GM19193 (cell line): Measurements from ENCODE around the gene BRSK2.

ENCODE experiments used
- POLR2A ChIP-seq: IDR thresholded peaks from 4 replicates; pipeline ENCODE4 v1.6.1; 2011; ENCODE audit not compliant: insufficient read depth, insufficient read length; ENCODE audit errors: extremely low read depth

Gene BRSK2

DNA sequence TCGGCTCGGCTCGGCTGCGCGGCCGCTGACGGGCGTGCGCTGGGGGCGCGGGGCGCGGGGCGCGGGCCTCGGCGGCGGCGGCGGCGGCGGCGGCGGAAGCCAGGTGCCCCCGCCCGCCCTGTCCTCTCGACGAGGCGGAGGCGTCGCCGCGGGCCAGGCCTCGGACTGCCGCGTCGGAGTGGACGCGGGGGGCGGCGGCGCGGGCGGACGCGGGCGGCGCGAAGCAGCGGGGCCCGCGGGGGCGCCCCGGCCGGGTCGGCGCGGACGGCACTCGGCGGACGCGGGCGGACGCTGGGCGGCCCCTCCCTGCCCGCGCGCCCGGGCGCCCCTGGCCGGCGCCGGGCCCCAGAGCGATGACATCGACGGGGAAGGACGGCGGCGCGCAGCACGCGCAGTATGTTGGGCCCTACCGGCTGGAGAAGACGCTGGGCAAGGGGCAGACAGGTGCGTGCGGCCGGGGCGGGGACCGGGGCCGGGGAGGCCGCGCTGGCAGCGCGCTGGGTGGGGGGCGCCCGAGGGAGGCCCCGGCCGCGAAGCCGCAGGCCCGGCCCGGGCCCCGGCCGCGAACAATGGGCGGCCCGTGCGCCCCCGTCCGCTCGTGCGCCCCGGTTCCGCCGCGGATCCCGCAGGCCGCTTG lies at the start of gene BRSK2:
TSS of gene BRSK2 (plus strand) at position 3 of the 637 bp plus-strand sequence. CDS start at position 354, 351 bp downstream.
- TF ChIP-seq POLR2A, result no peak

DNA sequence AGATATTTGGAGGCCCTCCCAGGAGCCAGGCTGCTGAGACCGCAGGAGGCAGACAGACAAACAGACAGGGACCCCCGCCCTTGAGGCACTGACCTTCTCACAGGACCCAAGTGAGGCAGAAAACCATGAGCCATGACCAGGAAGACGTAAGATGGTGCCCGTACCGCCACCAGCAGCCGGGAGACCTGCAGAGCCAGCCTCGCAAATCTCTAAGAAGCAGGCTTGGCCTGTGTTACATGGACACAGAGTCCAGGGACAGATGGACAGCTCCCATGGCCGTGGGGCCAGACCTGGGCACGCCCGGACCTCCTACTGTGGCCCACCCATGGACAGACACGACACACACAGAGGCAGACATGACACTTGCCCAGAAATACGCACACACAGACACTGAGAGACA lies 49.6 kb upstream of the BRSK2 start:
- TF ChIP-seq POLR2A, result no peak

DNA sequence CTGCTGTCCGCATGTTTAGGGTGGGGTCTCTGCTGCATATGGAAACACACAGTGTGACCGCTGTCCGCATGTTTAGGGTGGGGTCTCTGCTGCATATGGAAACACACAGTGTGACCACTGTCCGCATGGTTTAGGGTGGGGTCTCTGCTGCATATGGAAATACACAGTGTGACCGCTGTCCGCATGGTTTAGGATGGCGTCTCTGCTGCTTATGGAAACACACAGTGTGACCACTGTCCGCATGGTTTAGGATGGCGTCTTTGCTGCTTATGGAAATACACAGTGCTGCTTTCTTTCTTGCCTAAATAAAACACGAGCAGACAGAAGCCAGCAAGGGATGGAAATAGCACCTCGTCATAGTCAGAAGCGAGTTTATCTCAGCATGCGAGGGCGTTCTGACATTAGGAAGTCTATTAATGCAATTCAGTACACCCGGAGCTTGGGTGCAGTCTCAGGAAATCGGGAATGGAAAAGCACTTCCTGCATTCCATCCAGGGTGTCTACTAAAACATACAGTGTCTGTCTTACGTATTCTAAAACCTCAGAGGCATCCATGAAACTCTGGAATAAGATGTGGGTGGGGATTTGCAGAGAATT lies 47.7 kb upstream of the BRSK2 start:
- TF ChIP-seq POLR2A, result no peak

DNA sequence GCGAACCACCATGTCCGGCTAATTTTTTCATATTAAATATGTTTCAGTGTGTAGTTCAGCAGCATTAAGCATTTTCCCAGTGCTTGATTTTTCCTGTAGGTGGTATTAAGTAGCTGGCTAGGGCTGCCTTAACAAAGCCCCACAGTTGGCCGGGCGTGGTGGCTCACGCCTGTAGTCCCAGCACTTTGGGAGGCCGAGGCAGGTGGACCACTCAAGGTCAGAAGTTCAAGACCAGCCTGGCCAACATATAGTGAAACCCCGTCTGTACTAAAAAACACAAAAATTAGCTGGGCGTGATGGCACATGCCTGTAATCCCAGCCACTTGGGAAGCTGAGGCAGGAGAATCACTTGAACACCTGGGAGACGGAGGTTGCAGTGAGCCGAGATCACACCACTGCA lies 46.8 kb upstream of the BRSK2 start:
- no peak for TF ChIP-seq POLR2A

DNA sequence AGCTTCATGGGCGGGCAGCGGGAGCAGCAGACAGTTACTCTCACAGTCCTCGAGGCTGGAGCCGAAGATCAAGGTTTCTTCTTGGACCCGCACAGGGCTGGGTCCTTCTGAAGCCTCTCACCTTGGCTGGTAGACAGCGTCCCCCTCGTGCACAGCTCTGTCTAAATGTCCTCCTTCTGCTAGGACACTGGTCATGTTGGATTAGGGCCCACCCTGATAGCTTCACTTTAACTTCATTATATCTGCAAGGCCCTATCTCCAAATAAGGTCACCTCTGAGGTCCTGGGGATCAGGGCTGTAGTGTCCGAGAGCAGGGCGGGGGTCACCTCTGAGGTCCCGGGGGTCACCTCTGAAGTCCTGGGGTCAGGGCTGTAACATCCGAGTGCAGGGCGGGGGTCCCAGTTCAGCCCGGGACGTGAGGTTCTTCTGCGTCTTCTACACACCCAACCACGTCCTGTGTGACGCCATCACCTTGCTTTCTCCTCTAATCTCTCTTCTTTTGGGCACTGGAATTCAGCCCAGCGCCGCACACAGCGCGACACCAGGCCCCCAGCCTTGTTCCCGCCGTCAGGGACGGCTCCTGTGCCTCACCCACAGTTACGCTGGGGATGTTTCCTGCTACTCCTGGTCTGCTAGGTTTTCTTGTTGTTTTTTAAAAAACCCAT lies 46.2 kb upstream of the BRSK2 start:
- TF ChIP-seq POLR2A, result no peak

DNA sequence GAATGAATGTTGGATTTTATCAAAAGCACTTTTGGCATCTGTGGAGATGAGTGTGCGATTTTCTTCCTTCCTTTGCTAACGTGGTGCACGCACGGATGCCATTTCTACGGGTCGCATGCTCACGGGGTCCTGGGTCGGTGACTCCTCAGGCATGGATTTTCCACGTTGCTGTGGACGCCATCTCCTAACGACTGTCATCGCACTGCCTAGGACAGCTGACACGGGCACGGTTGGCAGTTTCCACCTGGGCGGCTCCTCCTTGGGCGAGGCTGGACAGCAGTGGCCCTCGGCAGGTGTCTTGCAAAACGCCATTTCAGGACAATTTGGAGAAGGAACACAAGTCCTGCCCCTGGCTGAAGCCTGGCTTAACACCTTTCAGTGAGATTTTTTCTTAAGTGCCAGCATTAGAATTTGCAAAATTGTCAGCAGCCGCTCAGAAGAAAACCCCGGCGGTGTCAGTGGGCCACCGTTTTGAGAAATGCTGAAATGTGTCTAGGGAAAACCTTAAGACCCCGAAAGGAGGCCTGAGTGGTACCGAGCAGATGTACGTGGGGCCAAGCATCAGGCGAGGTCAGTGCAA lies 45.6 kb upstream of the BRSK2 start:
- TF ChIP-seq POLR2A, result no peak

DNA sequence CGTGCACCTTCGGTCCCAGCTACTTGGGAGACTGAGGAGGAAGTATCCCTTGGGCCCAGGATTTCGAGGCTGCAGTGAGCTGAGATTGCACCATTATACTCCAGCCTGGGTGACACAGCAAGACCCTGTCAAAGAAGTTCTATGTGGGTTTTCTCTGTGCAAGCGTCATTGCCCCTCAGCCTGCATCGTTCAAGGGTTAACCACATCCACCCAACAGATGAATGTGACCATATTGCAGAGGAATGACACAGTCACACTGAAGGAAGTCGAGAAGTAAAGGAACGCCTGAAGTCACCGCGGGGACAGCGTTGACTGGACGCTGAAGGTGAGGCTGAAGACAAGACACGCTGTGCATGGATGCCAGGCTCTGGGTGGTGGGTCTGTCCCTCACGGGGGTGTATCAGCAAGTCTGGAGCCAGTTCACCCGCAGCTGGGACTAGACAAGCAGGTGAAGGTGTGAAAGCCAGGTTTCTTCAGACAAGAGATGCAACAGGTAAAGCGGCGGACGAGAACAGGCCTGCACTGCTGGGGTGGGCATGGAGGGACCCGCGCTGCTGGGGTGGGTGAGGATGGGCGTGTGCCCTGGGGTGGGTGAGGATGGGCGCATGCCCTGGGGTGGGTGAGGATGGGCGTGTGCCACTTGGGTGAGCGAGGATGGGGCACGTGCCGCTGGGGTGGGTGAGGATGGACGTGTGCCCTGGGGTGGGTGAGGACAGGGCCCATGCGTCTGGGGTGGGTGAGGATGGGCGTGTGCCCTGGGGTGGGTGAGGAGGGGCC lies 43.8 kb upstream of the BRSK2 start:
- TF ChIP-seq POLR2A, result no peak

DNA sequence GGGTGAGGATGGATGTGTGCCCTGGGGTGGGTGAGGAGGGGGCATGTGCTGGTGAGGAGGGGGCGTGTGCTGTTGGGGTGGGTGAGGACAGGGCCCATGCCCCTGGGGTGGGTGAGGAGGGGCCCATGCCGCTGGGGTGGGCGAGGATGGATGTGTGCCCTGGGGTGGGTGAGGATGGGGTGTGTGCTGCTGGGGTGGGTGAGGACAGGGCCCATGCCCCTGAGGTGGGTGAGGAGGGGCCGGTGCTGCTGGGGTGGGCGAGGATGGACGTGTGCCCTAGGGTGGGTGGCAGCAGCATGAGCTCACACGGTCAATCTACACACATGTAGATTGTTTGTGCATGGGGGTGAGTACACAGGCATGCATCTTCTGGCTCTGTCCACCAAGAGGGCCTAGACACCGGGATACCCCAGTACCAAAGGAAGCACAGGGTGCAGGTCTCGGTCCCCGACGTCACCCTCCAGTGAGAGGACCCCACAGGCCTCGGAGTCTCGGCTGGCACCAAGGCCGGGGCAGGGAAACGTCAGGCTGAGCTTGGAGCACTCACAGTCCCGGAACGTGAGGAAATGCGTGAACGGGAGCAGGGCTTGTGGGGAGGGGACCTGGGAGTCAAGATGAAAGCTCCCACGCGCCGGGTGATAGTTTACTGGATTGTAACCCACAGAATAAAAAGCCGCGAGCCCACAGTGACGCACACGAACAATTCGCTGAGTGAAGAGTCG lies 42.9 kb upstream of the BRSK2 start:
- no peak for TF ChIP-seq POLR2A

DNA sequence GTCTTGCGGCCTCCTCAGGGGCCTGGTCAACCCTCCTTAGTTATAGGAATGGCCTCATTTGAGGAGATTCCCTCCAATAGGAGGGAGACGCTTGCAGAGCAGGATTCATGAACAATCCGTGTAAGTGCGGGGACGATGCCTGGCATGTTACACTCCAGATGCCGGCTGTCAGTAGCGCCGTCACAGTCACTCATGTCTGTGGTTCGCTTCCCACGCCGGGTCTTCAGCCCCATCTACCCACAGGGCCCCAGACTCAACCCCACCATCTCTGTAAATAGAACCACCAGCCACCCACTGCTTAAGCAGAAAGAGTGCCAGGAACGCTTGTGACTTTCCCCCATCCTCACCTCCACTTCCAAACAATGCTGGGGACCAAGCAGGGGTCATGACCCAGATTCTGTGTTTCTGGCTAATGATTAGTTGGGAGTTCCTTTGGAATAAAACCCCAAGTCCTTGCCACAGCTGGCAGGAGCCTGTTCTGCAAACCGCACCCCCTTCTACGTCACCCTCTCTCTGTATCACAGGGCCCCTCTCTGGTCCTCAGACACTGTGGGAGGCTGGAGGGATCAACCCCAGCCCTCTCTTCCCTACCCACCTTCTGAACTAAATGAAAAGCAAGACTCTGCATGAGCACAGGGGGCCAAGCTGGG lies 41.5 kb upstream of the BRSK2 start:
- TF ChIP-seq POLR2A, result no peak

DNA sequence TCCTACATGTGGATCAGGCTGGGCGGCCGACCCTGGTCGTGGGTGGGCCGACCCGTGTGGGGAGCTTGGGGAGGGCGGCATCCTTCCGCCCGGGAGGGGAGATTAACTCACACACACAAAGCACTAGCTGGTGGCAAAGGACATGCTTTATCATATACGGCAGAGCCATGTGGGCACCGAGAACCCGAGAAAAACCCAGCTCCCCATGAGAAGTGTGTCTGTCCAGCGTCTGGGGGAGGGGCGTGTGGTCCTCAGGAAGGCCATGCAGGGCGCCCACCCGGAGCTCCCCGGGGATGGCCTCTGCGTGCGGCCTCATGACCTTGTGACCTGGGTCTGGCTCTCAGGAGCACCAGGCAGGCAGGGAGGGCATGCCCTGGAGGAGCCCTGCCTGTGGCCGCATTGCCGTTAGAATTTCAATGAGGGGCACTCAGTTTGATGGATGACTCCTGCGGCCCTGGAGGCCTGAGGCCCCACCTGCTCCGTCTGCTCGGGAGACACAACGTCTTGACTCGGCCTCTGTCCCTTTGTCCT lies 40.9 kb upstream of the BRSK2 start:
- no peak for TF ChIP-seq POLR2A

DNA sequence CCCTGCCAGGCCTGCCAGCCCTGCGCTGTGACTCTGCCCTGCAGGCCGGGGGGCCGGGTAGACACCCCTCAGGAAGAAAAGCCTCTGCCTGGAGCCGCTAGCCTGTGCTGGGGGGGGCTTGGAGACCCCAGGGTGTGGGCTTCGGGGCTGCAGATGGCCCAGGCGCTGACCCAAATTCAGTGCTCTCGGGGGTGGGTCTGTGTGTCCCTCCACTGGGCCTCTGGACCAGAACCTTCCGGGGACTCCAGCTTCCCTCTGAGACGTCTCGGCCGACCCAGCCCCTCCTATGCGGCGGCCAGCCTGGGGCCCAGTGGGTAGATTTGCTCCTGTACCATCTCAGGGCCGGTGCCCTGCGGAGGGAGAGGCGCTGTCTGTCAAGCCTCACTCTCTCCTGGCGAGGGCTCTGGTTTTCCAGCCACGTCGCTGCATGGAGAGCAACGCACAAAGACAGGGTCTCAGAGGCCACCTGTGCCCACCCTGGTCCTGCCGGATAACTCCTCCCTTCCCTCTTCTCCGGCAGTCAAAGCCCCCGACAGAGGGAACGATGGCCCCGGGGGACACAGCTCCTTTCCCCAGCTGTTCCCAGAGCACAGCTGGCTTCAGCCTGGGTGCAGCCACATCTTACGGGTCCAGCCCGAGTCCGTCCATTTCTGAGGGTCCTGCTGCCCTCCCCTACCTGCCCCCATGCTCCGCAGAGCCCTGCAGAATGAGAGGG lies 40.2 kb upstream of the BRSK2 start:
- no peak for TF ChIP-seq POLR2A

DNA sequence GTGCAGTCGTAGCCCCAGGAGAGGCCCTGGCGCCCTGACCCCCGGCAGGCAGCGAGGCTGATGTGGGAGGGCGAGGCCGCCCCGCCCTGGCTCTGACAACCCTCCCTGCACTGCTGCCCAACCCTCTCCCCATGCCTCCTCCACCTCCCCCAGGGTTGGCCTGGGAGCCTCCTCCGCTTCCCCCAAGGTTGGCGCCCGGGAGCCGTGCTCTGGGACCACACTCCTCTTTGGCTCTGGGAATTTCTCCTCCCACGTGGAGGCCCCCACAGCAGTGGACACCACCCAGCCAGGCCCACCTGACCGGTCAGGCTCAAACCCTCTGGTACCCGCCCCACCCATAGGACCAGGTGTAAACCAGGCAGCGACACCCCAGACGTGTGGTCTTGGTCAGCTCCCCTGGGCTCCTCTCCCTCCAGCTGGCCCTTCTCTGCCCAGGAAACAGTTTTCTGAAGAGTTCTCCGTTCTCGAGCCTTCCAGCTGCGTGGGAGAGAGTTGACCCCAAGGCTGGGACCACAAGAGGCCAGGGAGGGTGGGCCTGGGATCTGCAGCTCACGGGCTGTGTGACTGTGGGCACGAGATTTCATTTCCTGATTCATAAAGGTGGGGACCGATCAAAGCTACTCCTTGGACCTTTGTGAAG lies 39.5 kb upstream of the BRSK2 start:
- TF ChIP-seq POLR2A, result no peak
